Measurements from ENCODE around the gene ZDHHC22.
A peak's percentile ranks its signal among the peaks of the same experiment; 100 is the strongest.

ZDHHC22 gene

DNA sequence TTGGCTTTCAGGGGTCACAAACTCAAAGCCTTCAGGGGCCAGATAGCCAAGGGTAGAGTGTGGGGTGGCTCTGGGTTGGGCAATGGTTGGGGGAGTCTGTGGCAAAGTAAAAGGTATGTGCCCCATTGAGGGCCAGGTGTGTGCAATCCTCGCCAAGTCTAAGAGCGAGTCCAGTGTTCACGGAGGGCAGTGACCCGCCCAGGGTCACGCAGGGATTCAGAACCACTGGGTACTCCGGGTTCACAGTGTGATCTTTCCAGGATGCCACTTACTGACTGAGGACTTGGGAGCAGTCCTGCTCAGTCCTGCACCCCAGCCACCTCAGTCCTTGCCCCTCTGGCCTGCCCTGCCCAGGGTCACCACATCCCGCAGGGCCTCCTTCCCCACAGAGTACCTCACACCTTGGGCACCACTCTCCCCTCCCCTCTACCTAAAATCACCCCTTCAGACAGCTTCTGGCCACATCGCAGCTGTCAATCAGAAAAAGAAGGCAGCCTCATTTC lies 15.7 kb downstream of the ZDHHC22 start:
- no peak for DNase-seq

DNA sequence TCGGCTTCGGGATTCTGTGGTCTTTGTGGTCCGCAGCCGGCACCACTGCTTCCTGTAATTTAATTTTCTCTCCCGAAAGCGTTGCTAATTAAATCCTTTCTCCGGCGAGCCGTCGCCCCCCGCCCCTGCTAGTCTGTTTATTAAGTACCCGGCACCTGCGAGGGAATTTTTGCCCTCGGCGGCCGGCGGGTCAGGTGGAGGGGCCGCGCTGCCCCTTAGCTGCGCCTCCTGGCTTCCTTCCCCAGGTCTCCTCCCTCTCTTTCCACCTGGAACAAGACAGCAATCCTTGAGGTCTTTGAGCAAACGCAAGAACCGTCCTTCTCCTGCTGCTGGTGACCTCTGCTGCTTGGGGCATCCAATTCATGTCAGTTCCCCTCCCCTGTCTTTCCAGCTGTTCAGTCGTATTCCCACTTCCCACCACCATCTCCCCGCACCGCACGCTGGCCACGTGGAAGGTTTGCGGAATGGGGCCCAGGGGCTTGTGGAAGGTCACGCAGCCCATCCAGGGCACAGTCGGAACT lies 16.2 kb downstream of the ZDHHC22 start:
- no peak for DNase-seq

DNA sequence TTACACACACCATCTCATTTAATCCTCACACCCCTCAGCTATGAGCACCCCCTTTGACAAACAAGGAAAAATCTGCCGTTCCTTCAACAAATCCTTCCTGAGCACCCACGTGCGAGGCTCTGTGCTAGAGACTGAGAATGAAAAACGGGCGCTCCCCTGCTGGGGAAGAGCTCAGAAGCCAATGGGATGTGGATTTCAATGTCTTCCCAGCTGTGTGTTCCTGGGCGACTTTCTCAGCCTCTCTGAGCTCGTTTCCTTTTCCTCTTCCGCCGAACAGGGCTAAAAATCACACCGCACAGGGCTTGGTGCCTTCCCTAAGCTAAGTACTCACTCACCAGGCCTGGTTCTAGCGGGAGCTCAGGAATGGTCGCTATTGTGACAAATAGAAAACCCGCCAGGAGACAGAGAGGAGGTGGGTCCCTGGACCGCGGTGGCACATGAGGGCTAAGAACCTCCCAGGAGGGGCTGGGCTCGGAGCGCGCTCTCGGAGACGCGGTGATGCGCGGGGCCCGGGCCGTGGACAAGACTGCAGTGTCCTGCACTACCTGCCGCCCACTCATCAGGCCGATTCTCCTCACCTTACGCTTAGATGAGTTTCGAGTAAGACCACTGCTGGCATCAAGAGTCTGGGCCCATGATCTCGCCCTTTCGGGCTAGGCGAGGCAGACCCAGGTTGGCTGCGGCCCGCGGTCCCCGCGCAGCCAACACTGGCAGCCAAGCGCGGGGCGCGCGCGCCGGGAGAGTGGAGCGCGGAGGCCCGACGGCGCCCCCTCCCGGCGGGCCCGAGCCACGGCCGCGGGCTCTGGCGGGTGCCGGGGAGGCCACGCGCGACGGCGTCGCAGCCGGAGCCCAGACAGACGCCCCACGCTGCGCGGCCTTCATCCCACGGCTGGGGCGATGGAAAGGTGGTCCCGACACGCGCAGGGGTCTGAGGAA lies 17.0 kb downstream of the ZDHHC22 start:
- DNase-seq: peak; percentile 25

DNA sequence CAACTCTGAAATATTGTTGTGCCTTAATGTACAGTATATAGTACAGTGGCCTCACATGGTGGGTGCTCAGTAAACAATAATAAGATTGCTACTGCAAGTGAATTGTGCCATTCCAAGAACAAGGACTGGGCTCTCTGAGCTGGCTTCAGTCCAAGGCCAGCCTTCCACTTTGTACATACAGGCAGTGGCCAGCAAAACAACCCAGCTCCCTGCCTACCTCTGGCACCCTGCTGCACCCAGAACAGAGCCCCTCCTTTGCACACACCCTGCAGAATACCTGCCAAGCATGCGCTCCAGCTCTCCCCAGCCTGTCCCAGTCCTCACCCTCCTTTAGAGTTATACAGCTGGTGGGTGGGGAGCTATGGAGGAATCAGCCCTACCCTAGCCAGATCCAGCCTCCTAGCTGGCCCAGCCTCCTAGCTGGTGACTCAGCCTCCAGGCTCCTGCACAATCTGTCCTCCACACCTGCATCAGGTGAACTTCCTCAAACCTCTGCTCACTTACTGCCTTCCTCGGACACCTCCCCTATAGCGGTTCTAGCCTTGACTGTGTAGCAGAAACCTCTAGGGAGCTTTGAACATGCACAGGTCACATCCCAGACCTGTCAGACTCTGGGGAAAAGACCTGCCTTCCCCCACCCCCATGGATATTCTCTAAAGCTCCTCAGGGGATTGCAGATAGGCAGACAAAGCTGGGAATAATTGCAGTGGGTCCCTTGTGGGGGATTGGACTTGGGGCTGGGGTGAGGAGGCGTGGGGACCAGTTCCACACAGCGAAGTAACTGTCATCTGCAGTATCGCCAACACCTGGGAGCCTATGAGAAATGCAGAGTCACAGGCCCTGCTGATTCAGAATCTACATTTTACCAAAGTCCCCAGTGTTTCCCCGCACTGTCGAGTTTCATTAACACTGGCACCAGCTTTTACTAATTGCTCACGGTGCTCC lies 17.9 kb downstream of the ZDHHC22 start:
- no peak for DNase-seq

DNA sequence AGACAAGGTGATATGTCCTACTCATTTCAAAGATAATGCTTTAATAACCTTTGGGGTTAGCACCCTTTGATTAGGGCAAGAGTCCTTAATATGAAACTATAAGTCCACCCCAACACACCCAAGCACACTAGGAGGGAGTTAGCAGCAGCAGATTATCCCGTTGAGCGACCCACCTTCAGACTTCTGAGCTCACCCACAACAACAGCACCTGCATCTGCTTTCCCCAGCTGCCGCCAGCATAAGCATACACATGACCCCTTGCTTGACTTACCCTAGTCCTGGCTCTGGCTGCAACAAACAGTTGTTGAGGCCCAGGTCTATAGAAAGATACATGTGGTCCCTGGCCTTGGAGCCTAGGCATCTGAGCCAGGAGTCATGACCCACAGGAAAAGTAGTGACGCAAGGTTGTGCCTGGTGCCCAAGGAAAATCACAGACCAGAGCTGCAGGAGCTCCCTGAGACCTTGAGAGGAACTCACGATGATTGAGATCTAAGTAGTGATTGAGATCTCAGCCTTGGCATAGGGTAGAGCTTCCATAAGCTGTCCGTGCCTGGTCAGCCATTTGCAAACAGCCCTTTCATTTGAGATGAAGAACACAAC lies 19.0 kb downstream of the ZDHHC22 start:
- DNase-seq: no peak

DNA sequence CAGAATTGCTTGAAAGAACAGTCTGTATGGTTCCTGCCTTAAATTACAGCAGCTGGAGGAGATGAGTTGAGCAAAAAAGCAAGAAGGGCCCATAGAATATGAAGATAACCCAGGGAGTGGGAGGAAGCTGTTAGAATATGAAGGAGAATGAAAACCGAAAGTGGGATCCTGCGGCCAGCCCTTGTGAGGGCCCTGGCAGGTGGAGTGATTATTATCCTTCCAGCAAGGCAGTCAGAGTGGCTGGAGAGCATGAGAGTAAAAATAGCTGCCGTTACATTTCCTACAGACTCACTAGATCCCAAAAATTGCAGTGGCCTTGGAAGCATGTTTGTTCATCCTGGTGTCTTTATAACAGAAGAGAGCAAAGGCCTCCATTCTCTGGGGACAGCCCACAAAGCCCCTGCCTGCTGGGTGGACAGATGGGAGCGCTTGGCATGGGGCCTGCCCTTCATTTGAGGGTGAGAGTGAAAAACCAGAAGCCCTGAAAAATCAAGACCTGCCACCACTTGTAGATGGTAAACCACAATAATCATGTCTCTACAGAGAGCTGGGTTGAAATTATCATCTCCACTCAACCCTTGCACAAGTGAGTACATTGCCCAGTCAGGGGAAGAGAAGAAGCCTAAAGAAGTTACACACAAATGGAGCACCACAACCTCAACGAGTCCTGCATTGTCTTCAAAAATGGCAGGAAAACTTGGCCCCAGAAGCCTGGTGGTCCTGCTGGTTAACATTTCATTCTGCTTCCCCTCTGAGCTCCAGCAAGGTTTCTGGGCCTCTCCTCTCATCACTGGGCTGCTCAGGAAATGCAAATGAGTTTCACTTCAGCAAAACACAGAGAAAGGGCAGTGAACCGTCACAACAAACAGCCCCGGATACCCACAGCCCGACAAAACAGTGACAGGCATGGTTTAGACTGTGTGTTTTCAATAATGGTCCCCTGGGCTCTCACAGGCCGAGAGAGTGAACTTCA lies 20.5 kb downstream of the ZDHHC22 start:
- no peak for DNase-seq

DNA sequence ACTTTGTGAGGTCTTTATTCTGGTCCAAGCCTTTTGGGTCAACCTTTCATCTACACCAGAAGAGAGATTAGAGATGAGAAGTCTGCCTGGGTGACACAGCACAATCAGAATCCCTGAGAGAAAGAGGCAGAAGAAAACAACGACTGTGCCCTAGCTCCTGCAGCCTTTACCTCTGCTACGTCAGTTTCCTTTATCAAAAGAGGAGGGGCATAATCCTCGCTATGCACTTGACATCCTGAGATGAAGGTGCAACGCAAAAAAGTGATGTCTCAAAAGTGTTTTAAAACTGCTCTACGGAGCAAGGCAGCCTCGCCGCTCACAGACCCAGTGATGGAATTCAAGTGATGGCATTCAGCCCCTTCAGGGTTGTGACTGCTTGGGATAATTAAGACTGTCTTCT lies 21.7 kb downstream of the ZDHHC22 start:
- no peak for DNase-seq

DNA sequence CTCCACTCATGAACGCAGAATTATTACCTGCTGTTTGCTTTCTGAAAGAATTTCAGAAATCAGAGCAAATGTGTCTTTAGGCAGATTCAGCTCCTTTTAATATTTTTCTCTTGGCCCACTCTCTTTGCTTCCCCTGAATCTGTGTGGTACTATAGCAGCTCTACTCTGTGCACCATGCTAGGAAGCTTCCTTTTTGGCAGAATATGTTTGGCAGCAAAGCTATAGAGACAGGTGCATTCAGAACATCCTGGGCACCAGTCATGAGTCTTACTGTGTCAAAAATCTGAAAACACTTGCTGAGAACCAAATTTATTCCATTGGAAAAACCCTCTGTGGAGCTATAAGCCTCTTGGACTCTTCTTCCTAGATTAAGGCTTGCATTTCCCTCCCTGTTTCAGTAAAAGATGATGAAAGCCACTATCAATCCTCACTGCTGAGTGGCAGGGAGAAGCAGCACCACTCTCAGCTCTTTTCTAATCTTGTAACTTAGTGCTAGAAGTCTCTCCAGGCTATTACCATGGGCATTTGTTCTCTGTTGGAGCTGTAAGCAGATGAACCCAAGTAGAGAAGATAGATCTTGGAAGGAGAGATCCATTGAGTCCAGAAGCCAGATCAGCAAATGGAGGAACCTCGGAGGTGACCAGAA lies 25.3 kb downstream of the ZDHHC22 start:
- DNase-seq: no peak

DNA sequence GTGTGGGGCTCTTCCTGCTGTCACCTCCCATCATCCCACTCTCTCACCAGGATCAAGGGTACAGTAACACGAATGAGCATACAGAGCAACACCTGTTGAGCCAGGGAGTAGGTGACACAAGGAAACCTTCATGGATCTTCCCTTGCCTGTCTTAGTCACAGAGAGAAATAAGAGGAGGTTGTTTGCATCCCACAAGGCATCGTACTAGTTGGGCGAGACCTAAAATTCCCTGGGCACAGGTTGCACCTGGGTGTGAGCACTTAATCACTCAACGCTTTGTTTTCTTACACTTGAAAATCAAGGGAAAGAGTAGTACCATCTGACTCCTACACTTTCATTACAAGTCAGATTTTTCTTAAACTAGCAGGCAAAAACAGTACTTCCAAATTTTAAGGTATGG lies 27.0 kb downstream of the ZDHHC22 start:
- DNase-seq: no peak

DNA sequence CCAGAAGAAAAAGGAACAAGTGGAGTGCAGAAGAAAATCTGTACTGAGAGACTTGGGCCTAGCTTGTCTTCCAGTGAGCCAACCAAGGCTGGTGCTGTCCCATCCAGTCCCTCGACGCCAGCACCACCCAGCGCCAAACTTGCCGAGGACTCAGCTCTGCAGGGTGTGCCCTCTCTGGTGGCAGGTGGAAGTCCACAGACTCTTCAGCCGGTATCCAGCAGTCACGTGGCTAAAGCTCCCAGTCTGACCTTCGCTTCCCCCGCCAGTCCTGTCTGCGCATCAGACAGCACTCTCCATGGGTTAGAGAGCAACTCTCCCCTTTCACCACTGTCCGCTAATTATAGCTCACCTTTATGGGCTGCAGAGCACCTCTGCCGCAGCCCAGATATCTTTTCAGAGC lies 27.9 kb downstream of the ZDHHC22 start:
- DNase-seq: no peak

DNA sequence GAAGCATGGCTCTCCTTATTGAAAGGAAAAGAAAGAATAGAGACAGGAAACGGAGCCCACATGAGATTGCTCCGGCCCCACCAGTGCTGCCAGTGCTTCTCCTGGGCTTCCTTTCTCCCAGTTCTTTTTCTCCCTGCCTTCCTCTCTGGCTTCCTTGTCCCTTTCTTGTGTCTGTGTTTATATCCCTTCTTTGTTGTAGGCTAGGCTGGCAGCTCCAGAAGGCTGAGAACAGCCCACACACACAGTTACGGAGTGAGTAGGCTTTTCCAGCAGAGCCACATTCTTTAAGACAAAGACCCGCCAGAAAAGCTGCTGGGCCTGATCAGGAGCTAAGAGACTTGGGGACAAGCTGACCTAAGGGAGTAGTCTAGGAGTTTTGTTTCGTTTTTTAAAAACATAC lies 30.6 kb downstream of the ZDHHC22 start:
- DNase-seq: no peak

DNA sequence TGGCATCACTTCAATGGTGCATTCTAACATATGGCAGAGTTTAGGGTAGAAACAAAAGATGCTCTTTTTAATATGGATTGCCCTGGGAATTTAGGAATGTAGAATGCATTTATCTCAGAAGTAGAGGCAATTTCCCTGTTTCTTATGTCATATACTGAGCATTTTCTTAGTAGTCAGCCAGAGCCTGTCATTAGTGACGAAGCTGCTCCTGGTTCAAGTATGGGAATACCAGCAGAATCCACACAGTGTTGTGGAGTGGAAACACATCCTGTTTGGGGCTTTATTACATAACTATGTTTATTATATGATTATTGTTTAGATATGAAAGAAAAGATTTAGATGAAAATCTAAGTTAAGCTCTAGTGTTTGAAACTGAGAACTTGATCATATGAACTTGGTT lies 31.3 kb downstream of the ZDHHC22 start:
- no peak for DNase-seq

DNA sequence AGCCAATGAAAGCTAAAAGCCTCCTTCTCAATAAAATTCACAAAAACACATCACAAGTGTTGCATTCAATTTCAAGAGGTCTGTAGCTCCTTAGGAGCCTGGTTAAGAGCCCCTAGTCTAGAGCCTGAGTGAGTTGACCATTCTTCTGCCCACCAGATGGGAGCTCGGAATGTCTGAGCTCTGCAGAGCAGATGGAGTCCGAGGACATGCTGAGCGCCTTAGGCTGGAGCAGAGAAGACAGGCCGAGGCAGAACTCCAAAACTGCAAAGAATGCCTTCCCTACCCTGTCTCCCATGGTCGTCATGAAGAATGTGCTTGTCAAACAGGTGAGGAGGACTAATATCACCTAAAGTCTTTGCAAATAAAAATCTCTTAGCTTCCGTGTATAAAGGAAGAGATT lies 31.9 kb downstream of the ZDHHC22 start:
- no peak for DNase-seq

DNA sequence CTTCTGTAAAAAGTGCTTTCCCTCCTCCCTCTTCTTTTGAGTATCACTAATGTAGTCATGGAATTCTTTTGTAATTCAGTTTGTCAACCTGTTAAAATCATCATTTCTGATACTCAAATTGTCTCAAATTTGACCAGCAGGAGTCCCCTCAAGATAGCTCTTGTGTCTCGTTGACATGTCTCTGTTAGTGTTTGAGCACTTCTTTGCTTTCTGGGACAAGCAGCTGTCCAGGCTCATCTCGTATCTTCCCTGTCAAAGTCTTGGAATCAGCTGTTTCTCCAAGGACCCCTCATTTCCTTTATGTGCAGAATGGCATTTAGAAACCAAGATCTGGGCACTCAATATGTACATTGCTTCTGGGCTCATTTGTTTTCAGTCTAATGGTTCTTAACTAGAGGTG lies 32.8 kb downstream of the ZDHHC22 start:
- DNase-seq: no peak

DNA sequence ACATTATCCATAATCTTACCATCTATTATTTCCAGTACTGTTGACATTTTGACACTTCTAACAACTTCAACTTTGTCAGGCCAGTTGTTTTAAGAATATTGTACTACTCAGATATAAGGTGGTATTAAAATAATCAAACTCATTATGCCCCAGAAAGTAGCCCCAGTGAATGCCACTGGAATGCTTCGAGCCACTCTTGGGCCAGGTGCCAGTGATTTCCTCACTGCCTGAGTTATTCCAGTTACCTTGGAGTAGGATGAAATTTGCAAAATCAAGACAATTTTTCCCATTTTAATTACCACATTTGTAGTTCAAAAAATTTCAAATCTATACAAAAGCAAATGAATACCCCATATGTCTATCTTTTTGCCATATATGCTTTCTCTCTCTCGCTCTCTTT lies 34.4 kb downstream of the ZDHHC22 start:
- DNase-seq: no peak

DNA sequence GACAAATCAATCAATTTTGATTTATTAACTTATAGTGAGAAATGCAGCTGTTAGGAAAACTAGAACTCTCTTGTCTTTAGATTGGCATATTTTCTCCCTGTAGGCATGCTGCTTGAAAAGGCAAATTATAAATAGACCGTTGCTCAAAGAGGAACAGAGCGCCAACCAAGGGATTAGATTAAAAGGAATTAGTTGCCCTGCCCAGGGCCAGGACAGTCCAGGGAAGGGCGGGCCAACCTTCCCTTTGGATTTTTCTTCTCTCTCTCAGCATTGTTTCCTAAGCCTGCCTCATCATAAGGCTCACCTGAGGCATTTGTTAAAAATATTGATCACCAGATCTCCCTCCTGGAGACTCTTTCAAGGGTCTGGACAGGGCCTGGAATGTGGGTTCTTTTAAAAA lies 34.9 kb downstream of the ZDHHC22 start:
- DNase-seq: no peak

DNA sequence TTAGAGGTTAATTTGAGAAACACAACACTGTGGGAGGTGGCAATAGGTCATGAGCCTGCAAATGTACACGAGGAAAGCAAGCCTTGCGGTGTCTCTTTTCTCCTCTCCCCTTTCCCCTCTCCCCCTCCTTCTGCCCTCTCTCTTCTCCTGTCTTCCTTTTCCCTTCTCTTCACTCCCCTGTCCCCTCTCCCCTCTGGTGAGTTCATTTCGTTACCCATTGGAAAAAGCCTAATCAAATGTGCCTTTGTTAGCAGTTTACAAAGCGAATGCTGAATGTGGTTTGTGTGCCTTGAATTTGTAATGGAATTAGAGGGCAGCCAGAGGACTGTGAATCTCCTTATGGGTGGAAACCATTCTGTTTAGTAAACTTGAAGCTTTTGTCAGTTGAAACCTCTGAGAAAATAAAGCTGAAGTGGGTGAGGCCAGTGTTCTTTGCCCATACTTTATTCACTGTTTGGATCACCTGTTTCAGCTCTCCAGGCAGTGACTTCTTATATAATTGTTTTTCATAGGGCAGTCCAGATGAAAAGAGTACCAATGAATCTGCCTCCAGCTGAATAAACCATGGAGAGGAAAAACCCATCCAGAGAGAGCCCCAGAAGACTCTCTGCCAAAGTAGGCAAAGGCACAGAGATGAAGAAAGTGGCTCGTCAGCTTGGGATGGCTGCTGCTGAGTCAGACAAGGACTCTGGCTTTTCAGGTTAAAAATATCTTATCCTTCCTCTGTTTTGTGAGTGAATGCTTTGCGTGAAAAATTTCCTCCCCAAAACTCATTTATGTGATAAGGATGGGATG lies 36.2 kb downstream of the ZDHHC22 start:
- no peak for DNase-seq

DNA sequence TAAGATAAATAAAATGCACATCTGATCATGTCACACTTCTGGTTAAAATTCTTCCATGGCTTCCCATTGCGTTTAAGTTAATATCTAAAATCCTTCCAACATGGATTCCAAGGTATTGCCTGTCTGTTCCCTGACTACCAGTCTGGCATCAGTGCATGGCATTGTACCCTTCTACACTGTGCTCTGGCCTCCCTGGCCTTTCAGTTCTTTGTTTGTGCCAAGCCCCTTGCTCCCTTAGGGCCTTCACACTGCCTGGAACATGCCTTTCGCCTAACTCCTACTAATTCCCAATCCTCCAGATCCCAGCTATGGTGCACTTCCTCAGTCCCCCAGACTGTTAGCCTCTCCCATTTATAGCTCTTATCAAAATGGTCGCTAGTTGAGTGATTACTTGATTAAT lies 37.2 kb downstream of the ZDHHC22 start:
- DNase-seq: no peak

DNA sequence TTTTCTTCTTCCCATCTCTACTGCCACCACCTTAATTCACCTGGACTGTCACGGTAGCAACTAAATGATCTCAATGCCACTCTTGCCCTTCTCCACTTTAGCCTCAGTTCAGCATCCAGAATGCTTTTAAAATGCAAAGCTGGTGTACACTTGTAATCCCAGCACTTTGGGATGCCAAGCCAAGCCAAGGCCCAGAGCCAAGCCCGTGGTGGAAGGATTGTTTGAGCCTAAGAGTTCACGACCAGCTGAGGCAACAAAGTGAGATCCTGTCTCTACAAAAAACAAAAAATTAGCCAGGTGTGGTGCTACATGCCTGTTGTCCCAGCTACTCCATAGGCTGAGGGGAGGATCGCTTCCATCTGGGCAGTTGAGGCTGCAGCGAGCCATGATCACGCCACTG lies 37.6 kb downstream of the ZDHHC22 start:
- DNase-seq: no peak

DNA sequence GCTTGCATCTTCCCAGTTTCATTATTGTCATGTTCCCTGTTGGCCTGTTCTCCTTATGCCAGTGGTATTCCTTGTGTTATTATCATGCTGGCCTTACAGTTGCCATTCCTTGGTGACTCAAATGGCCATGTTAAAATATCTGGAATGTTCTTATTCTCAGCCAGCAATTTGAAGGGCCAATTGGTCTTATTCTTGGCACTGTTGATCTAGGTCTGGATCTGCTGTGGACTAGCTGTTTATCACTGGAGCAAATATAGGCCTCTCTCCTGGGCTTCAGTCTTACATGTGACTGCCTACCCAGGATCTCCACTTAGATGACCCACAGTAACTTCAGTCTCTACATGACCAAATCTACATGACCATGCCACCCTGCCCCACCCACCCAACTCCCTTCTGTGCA lies 38.1 kb downstream of the ZDHHC22 start:
- DNase-seq: no peak

All from fibroblast of skin of back (primary cell).